ENCODE results near the gene JARID2. TPM values are rescaled to one million over a fixed set of nuclear protein-coding genes. Genes with fewer than 3 reads are reported as not detected.

JARID2 gene
- total RNA-seq, 4 donors from 2014 or later, result 11.6 to 22.5 (median 16.4) TPM

DNA sequence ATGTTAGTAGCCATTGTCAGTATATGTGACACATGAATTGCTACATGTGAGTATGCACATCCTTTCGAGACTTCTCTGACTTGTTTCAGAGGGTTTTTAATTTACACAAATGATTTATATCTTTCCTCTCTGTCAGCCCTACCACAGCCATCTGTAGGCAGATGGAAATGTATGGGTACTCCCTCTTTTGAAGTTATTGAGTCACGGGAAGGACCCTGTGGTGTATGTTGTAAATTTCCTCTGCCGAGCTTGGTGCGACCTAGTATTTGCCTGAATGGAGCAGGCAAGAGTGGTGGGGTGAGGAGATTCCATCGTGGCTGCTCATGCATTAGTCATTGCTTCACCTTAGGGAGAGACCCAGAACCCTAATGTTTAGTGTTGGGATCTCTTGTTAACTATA is 171.9 kb downstream of the JARID2 start:
- H3K27me3 ChIP-seq, result no peaks in the 10 kb centered on the region
- H3K4me3 ChIP-seq, result no peak overlapping the region
- DNase-seq, result no peak
- in situ Hi-C loops (cut with MboI; ENCODE audit: low sequenced_read_pairs in 4 of 4), result no loop called here
- peaks cover 0 to 12% (median 0%) of the 10 kb centered on the region in 3 donors for H3K9me3 ChIP-seq
- TF ChIP-seq POLR2A (IDR thresholded peaks at IDR 0.05), result no peak
- TF ChIP-seq, protein P1, sequence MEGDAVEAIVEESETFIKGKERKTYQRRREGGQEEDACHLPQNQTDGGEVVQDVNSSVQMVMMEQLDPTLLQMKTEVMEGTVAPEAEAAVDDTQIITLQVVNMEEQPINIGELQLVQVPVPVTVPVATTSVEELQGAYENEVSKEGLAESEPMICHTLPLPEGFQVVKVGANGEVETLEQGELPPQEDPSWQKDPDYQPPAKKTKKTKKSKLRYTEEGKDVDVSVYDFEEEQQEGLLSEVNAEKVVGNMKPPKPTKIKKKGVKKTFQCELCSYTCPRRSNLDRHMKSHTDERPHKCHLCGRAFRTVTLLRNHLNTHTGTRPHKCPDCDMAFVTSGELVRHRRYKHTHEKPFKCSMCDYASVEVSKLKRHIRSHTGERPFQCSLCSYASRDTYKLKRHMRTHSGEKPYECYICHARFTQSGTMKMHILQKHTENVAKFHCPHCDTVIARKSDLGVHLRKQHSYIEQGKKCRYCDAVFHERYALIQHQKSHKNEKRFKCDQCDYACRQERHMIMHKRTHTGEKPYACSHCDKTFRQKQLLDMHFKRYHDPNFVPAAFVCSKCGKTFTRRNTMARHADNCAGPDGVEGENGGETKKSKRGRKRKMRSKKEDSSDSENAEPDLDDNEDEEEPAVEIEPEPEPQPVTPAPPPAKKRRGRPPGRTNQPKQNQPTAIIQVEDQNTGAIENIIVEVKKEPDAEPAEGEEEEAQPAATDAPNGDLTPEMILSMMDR (IDR thresholded peaks at IDR 0.05 in 4 of 5, conservative IDR thresholded peaks at IDR 0.05 in 1 of 5), result no peak
- H3K27ac ChIP-seq, result peak overlapping the region; percentile 71 to 76 (median 74)
- intact Hi-C loops (cut with DNase I; ENCODE audit: low total_unique reads), result no loop called here
- H3K36me3 ChIP-seq, result peaks cover 0 to 8% of the 10 kb centered on the region in 2 donors
- H3K4me1 ChIP-seq, result peaks cover 49% of the 10 kb centered on the region in 2 donors
- no peak for ATAC-seq

DNA sequence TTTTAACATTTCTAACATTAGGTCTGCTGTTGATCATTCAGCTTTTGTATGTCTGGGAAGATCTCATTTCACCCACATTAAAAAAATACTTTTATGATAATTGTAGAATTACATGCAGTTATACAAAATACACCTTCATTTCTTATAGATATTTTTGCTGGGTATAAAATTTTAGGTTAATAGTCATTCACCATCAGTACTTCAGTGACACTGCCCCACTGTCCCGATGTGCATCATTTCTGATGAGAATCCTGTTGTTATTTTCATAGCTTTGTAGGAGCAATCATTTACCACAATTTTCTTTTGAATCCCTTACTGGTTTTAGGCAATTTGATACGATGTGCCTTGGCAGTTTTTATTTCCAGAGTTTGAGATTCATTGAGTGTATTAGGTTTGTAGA is 173.6 kb downstream of the JARID2 start:
- in situ Hi-C loops (cut with MboI; ENCODE audit: low sequenced_read_pairs in 4 of 4), result no loop called here

DNA sequence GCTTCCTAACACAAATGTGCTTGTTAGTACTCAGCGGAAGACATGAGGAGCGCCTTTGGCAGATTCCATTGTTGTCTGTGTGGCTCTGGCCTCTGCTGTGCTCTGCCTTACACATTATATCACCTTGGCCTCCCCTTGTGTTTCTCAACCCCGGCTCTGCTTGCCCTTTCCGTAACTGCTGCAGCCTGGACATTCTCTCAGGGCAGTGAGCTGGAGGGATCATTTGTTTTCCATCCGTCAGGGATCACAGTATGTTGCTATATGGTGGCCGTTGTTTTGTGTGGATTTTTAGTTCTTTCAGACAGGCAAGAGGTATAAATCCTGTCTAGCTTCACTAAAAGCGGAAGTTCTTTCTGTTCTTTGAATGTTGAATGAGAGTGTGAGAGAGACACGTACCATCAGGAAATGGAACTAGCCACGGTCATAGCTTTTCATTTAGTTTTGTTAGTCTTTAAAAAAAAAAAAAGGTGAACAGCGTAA is 175.1 kb downstream of the JARID2 start:
- peak; percentile 53 to 69 for ATAC-seq
- in situ Hi-C loops (cut with MboI; ENCODE audit: low sequenced_read_pairs in 4 of 4), result no loop called here
- peak overlapping the region; percentile 63 to 82 (median 73) for H3K27ac ChIP-seq

More for the DNA sequence above, 173.6 kb downstream of the JARID2 start:
- ATAC-seq (no peak), DNase-seq (no peak)
- H3K27ac ChIP-seq, result no peak overlapping the region
- intact Hi-C loops (cut with DNase I; ENCODE audit: low total_unique reads), result no loop called here
- H3K27me3 ChIP-seq, result no peaks in the 10 kb centered on the region
- peaks cover 0 to 12% (median 0%) of the 10 kb centered on the region in 3 donors for H3K9me3 ChIP-seq
- no peak overlapping the region for H3K4me3 ChIP-seq
- H3K36me3 ChIP-seq, result peaks cover 0 to 8% of the 10 kb centered on the region in 2 donors
- peaks cover 41 to 47% of the 10 kb centered on the region in 2 donors for H3K4me1 ChIP-seq
- TF ChIP-seq, protein P1 (IDR thresholded peaks at IDR 0.05 in 4 of 5, conservative IDR thresholded peaks at IDR 0.05 in 1 of 5), result no peak
- TF ChIP-seq POLR2A (IDR thresholded peaks at IDR 0.05), result no peak

DNA sequence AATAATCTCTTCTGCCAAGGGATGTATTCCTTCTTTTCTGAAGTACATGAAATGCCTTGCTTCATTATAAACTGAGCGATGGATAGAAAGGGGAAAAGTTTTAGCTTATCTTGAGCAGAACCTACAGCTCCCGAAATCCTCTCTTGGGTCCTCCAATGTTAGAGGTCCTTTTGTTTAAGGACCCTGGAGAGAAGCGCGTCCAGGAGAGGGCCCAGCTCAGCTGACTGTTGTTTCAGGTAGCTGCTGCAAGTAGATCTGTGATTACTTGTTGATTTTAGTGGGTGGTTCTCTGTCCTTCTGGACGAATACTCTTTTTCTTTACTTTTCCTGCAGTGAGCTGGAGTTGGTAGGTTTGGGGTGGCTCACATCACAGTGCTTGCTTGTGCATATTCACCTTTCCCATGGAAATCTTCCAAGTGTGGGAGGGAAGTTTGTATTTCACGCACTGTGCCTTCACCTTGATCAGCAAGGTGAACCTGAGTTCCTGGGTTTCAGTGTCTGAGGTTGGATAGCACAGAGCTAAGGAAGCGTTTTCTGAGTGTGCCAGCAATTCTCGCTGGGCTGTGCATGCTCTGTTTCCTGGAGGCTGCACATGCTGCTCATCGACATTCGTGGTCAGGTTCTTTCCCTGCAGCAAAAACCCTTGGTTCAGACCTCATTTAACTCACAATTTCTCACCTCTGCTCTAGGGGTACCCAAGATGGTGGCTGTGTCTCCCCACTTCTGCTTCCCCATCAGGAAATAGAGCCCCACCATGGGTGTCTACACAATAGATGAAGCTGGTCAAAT is 176.3 kb downstream of the JARID2 start:
- no peak for DNase-seq
- intact Hi-C loops (cut with DNase I; ENCODE audit: low total_unique reads), result no loop called here
- ATAC-seq, result no peak

More for the DNA sequence above, 175.1 kb downstream of the JARID2 start:
- Histone ChIP-seq H3K36me3 (peaks cover 0 to 8% of the 10 kb centered on the region in 2 donors), H3K9me3 (peaks cover 0 to 12% (median 0%) of the 10 kb centered on the region in 3 donors), H3K27me3 (no peaks in the 10 kb centered on the region), H3K4me3 (no peak overlapping the region), H3K4me1 (peaks cover 41 to 50% of the 10 kb centered on the region in 2 donors)
- TF ChIP-seq, protein P1 (IDR thresholded peaks at IDR 0.05 in 4 of 5, conservative IDR thresholded peaks at IDR 0.05 in 1 of 5), result no peak
- TF ChIP-seq POLR2A (IDR thresholded peaks at IDR 0.05), result no peak
- intact Hi-C loops (cut with DNase I; ENCODE audit: low total_unique reads), result no loop called here
- DNase-seq, result peak; percentile 41 to 54

More for the DNA sequence above, 176.3 kb downstream of the JARID2 start:
- H3K4me3 ChIP-seq, result no peak overlapping the region
- H3K4me1 ChIP-seq, result peaks cover 45 to 55% of the 10 kb centered on the region in 2 donors
- in situ Hi-C loops (cut with MboI; ENCODE audit: low sequenced_read_pairs in 4 of 4), result no loop called here
- H3K27me3 ChIP-seq, result no peaks in the 10 kb centered on the region
- TF ChIP-seq, protein P1 (IDR thresholded peaks at IDR 0.05 in 4 of 5, conservative IDR thresholded peaks at IDR 0.05 in 1 of 5), result no peak
- no peak for TF ChIP-seq POLR2A (IDR thresholded peaks at IDR 0.05)
- H3K27ac ChIP-seq, result peak overlapping the region; percentile 63 to 82 (median 73)
- H3K36me3 ChIP-seq, result peaks cover 0 to 8% of the 10 kb centered on the region in 2 donors
- peaks cover 0 to 12% (median 0%) of the 10 kb centered on the region in 3 donors for H3K9me3 ChIP-seq

Measured in gastrocnemius medialis (tissue), 4 donors.